ENCODE results near the gene EXOC4. TPM values are rescaled to one million over a fixed set of nuclear protein-coding genes. Genes with fewer than 3 reads are reported as not detected.

EXOC4 gene
- total RNA-seq, 4 donors from 2014 or later: 82.4 to 204 (median 128) TPM

GRCh38 chr7:133349101-133349500, 96.2 kb downstream of the EXOC4 start:
- WGBS, 2 donors (ENCODE audit: low coverage in 1 of 2): 90 to 96% methylated on average over 2 of the region's 2 CpGs
- no peaks in the 10 kb centered on the region for H3K4me1 ChIP-seq
- TF ChIP-seq EP300 (IDR thresholded peaks at IDR 0.05; ENCODE audit: low read depth) (no peak), CTCF (IDR thresholded peaks at IDR 0.05) (no peak), POLR2A (IDR thresholded peaks at IDR 0.05) (no peak), POLR2AphosphoS5 (IDR thresholded peaks at IDR 0.05) (no peak)
- H3K27me3 ChIP-seq: no peaks in the 10 kb centered on the region
- no peak overlapping the region for H3K27ac ChIP-seq
- H3K9me3 ChIP-seq: peaks cover 17 to 18% of the 10 kb centered on the region in 2 donors
- DNase-seq: no peak
- H3K4me3 ChIP-seq: no peak overlapping the region
- in situ Hi-C loops (cut with MboI; ENCODE audit: low pct_ligation_motif_present in 1 of 4, low pct_unique_long_range_greater_than_20kb in 1 of 4, low sequenced_read_pairs in 3 of 4) (no loop called here), intact Hi-C loops (cut with DNase I; ENCODE audit: low total_unique reads) (no loop called here)
- H3K36me3 ChIP-seq: no peaks in the 10 kb centered on the region

DNA sequence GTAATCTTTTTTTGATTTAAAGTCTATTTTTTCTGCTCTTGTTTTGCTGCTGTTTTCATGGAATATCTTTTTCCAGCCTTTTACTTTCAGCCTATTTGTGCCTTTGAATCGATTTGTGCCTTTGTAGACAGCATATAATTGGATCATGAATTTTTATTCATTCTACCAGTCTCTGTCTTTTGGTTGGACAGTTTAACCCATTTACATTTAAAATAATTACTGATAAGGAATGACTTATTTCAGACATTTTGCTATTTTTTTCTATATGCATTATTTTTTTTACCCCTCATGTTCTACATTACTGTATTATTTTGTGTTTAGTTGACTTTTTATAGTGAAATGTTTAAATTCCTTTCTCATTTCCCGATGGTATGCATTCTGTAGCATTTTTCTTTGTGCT, 99.6 kb downstream of the EXOC4 start:
- in situ Hi-C loops (cut with MboI; ENCODE audit: low pct_ligation_motif_present in 1 of 4, low pct_unique_long_range_greater_than_20kb in 1 of 4, low sequenced_read_pairs in 3 of 4) (no loop called here), intact Hi-C loops (cut with DNase I; ENCODE audit: low total_unique reads) (no loop called here)
- WGBS, 2 donors (ENCODE audit: low coverage in 1 of 2): 92 to 100% methylated on average over 2 of the region's 2 CpGs
- Histone ChIP-seq H3K4me1 (no peaks in the 10 kb centered on the region), H3K36me3 (no peaks in the 10 kb centered on the region), H3K27ac (no peak overlapping the region), H3K27me3 (no peaks in the 10 kb centered on the region), H3K9me3 (peaks cover 17 to 18% of the 10 kb centered on the region in 2 donors), H3K4me3 (no peak overlapping the region)
- DNase-seq: no peak
- TF ChIP-seq EP300 (IDR thresholded peaks at IDR 0.05; ENCODE audit: low read depth) (no peak), POLR2A (IDR thresholded peaks at IDR 0.05) (no peak), CTCF (IDR thresholded peaks at IDR 0.05) (no peak), POLR2AphosphoS5 (IDR thresholded peaks at IDR 0.05) (no peak)

GRCh38 chr7:133353775-133354174, 100.9 kb downstream of the EXOC4 start:
- H3K27me3 ChIP-seq: no peaks in the 10 kb centered on the region
- TF ChIP-seq EP300 (IDR thresholded peaks at IDR 0.05; ENCODE audit: low read depth) (no peak), POLR2A (IDR thresholded peaks at IDR 0.05) (no peak), POLR2AphosphoS5 (IDR thresholded peaks at IDR 0.05) (no peak), CTCF (IDR thresholded peaks at IDR 0.05) (no peak)
- intact Hi-C loops (cut with DNase I; ENCODE audit: low total_unique reads) (no loop called here), in situ Hi-C loops (cut with MboI; ENCODE audit: low pct_ligation_motif_present in 1 of 4, low pct_unique_long_range_greater_than_20kb in 1 of 4, low sequenced_read_pairs in 3 of 4) (no loop called here)
- peaks cover 17 to 18% of the 10 kb centered on the region in 2 donors for H3K9me3 ChIP-seq
- H3K27ac ChIP-seq: no peak overlapping the region
- H3K4me3 ChIP-seq: no peak overlapping the region
- 100% methylated on average over 1 of the region's 1 CpG for WGBS, 2 donors (ENCODE audit: low coverage in 1 of 2)
- H3K4me1 ChIP-seq: no peaks in the 10 kb centered on the region
- DNase-seq: no peak
- no peaks in the 10 kb centered on the region for H3K36me3 ChIP-seq

DNA sequence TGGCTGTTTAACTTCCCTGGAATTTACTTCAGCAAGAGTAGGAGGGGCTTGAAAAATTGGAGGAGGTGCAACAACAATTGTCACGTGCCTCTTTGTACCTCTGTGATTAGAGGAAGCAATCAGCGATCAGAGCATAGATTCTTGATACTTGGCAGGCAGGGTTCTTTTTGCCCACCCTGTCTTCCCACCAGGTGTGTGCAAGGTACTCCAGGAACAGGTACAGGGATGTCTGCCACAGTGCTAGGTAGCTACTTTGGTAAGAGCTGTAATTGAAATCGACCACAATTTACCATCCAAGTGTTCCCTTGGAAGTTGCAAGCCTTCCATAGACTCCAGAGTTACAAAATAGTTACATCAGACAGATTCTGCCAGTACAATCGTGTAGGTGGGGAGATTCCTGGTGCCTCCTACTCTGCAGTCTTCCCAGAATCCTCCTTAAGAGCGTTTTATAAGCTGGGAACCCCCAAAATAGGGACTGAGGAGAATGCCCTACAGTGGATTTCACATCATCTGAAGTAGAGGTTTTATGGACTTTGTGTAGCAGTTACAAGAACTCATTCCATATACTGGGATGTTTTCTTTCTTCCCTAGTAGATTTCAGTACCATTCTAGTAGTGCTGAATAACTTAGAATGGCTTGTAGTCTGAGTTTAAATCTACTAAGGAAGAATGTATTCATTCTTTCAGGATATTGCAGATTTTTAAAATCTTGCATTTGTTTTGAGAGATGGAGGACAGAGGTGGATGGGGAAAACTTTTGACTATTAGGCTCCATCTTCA, 101.9 kb downstream of the EXOC4 start:
- intact Hi-C loops (cut with DNase I; ENCODE audit: low total_unique reads): no loop called here
- Histone ChIP-seq H3K4me3 (no peak overlapping the region), H3K4me1 (peaks cover 0 to 4% (median 0%) of the 10 kb centered on the region in 4 donors), H3K27ac (no peak overlapping the region), H3K9me3 (peaks cover 17 to 18% of the 10 kb centered on the region in 2 donors), H3K36me3 (no peaks in the 10 kb centered on the region), H3K27me3 (no peaks in the 10 kb centered on the region)
- DNase-seq: no peak
- WGBS, 2 donors (ENCODE audit: low coverage in 1 of 2): 87 to 88% methylated on average over 1 to 5 of the region's 5 CpGs
- in situ Hi-C loops (cut with MboI; ENCODE audit: low pct_ligation_motif_present in 1 of 4, low pct_unique_long_range_greater_than_20kb in 1 of 4, low sequenced_read_pairs in 3 of 4): no loop called here
- TF ChIP-seq CTCF (IDR thresholded peaks at IDR 0.05) (no peak), EP300 (IDR thresholded peaks at IDR 0.05; ENCODE audit: low read depth) (no peak), POLR2AphosphoS5 (IDR thresholded peaks at IDR 0.05) (no peak), POLR2A (IDR thresholded peaks at IDR 0.05) (no peak)

Measured in transverse colon (tissue), 4 donors.